ENCODE measurements around the gene CPNE5.

The CPNE5 gene

GRCh38 chr6:36820700-36821580, 18.3 kb downstream of the CPNE5 start:
- no peak overlapping the region for H3K27ac ChIP-seq
- no peak overlapping the region for H3K4me3 ChIP-seq (ENCODE audit: low read depth in 1 of 2, low read length in 1 of 2)
- TF ChIP-seq CTCF (IDR thresholded peaks at IDR 0.05) = no peak
- H3K36me3 ChIP-seq = no peaks in the 10 kb centered on the region
- H3K9me3 ChIP-seq = no peaks in the 10 kb centered on the region
- H3K4me1 ChIP-seq (ENCODE audit: control insufficient read depth in 1 of 2, insufficient read depth in 1 of 2, low read depth in 1 of 2, low read length in 1 of 2) = no peaks in the 10 kb centered on the region
- H3K27me3 ChIP-seq = no peaks in the 10 kb centered on the region

- Histone ChIP-seq H3K4me3 (ENCODE audit: low read depth in 1 of 2, low read length in 1 of 2) (no peak overlapping the region), H3K27ac (no peak overlapping the region), H3K36me3 (no peaks in the 10 kb centered on the region), H3K4me1 (ENCODE audit: control insufficient read depth in 1 of 2, insufficient read depth in 1 of 2, low read depth in 1 of 2, low read length in 1 of 2) (no peaks in the 10 kb centered on the region), H3K9me3 (no peaks in the 10 kb centered on the region), H3K27me3 (no peaks in the 10 kb centered on the region)
- no peak for TF ChIP-seq CTCF (IDR thresholded peaks at IDR 0.05)
Observed at GRCh38 chr6:36818756-36819155, 20.5 kb downstream of the CPNE5 start.

GRCh38 chr6:36817847-36818246, 21.4 kb downstream of the CPNE5 start:
- Histone ChIP-seq H3K4me3 (ENCODE audit: low read depth in 1 of 2, low read length in 1 of 2) (no peak overlapping the region), H3K36me3 (no peaks in the 10 kb centered on the region), H3K27me3 (no peaks in the 10 kb centered on the region), H3K9me3 (no peaks in the 10 kb centered on the region), H3K4me1 (ENCODE audit: control insufficient read depth in 1 of 2, insufficient read depth in 1 of 2, low read depth in 1 of 2, low read length in 1 of 2) (no peaks in the 10 kb centered on the region), H3K27ac (no peak overlapping the region)
- TF ChIP-seq CTCF (IDR thresholded peaks at IDR 0.05) = no peak

GRCh38 chr6:36817176-36817817, 21.9 kb downstream of the CPNE5 start:
- Histone ChIP-seq H3K4me3 (ENCODE audit: low read depth in 1 of 2, low read length in 1 of 2) (no peak overlapping the region), H3K36me3 (no peaks in the 10 kb centered on the region), H3K4me1 (ENCODE audit: control insufficient read depth in 1 of 2, insufficient read depth in 1 of 2, low read depth in 1 of 2, low read length in 1 of 2) (no peaks in the 10 kb centered on the region), H3K27me3 (no peaks in the 10 kb centered on the region), H3K27ac (no peak overlapping the region), H3K9me3 (no peaks in the 10 kb centered on the region)
- TF ChIP-seq CTCF (IDR thresholded peaks at IDR 0.05) = no peak

GRCh38 chr6:36815962-36816735, 23.1 kb downstream of the CPNE5 start:
- Histone ChIP-seq H3K9me3 (no peaks in the 10 kb centered on the region), H3K27me3 (no peaks in the 10 kb centered on the region), H3K36me3 (no peaks in the 10 kb centered on the region), H3K4me1 (ENCODE audit: control insufficient read depth in 1 of 2, insufficient read depth in 1 of 2, low read depth in 1 of 2, low read length in 1 of 2) (no peaks in the 10 kb centered on the region), H3K4me3 (ENCODE audit: low read depth in 1 of 2, low read length in 1 of 2) (no peak overlapping the region), H3K27ac (no peak overlapping the region)
- TF ChIP-seq CTCF (IDR thresholded peaks at IDR 0.05) = no peak

Data from neutrophil (primary cell).